Peyer's patch (tissue), 4 donors: ENCODE data around the gene HBQ1. TPM values are rescaled to one million over a fixed set of nuclear protein-coding genes. Genes with fewer than 3 reads are reported as not detected.
A peak's percentile ranks its signal among the peaks of the same experiment; 100 is the strongest.
"Not testable (repeated sequence)": the region's sequence is repeated elsewhere in the genome, so short reads cannot be mapped to it uniquely, and the experiment has no call there.

Experiments
- DNase-seq, 3 donors: peaks; one replicate each; pipeline ENCODE4 v3.0.0-alpha.2; 2017 to 2019
- H3K27ac ChIP-seq, 4 donors: fragments of 200-600 bp; sonication (generic); one replicate each; pipeline ENCODE4 v1.5.1; 2016 to 2019
- H3K27me3 ChIP-seq, 2 donors: fragments of 200-600 bp; sonication (generic); one replicate each; pipeline ENCODE4 v1.5.1; 2019
- H3K36me3 ChIP-seq, 3 donors: fragments of 200-600 bp; sonication (generic); one replicate each; pipeline ENCODE4 v1.5.1; 2016 to 2019
- H3K4me1 ChIP-seq, 4 donors: fragments of 200-600 bp; sonication (generic); one replicate each; pipeline ENCODE4 v1.5.1; 2016 to 2019
- H3K4me3 ChIP-seq, 4 donors: fragments of 200-600 bp; sonication (generic); 1 replicate in 3 of 4; 2 replicates in 1 of 4; pipeline ENCODE4 v1.5.1; 2016 to 2019; ENCODE audit warnings: mild to moderate bottlenecking in 1 of 4
- H3K9me3 ChIP-seq, 4 donors: fragments of 200-600 bp; sonication (generic); one replicate each; pipeline ENCODE4 v1.5.1; 2016 to 2019; ENCODE audit warnings: mild to moderate bottlenecking in 1 of 4
- CTCF ChIP-seq, 6 experiments: fragments of 450-650 bp in 4 of 6; fragments of 200-600 bp in 2 of 6; sonication (generic) in 1 of 6; IDR thresholded peaks; one replicate each; pipeline ENCODE4 v1.5.1; 2017 to 2019; ENCODE audit warnings: antibody characterized with exemption in 6 of 6, mild to moderate bottlenecking in 3 of 6, moderate library complexity in 1 of 6
- POLR2A ChIP-seq, 2 donors: fragments of 450-650 bp; IDR thresholded peaks; one replicate each; pipeline ENCODE4 v1.5.1; 2017; ENCODE audit warnings: antibody characterized with exemption in 2 of 2, mild to moderate bottlenecking in 2 of 2, moderate library complexity in 2 of 2
- total RNA-seq, 4 donors: library from RNA; depleted of rRNA; stranded (reverse); fragments of >200 nt; gene quantifications; one replicate each; pipeline ENCODE4 v1.1.0, GENCODE V29; 2016

HBQ1 gene
- total RNA-seq, 4 donors from 2014 or later, result not detected

- no peaks in the 10 kb centered on the region for H3K27me3 ChIP-seq
- no peak for TF ChIP-seq POLR2A (IDR thresholded peaks at IDR 0.05)
- no peak for TF ChIP-seq CTCF (IDR thresholded peaks at IDR 0.05)
These were observed 20.1 kb downstream of the HBQ1 start for GRCh38 chr16:200388-200787.

GRCh38 chr16:203246-203645 lies 23.0 kb downstream of the HBQ1 start:
- H3K9me3 ChIP-seq, result no peaks in the 10 kb centered on the region
- H3K4me1 ChIP-seq, result no peaks in the 10 kb centered on the region
- no peaks in the 10 kb centered on the region for H3K27me3 ChIP-seq
- TF ChIP-seq POLR2A (IDR thresholded peaks at IDR 0.05) (no peak), CTCF (IDR thresholded peaks at IDR 0.05) (no peak)
- no peak overlapping the region for H3K27ac ChIP-seq
- H3K36me3 ChIP-seq, result peaks cover 0 to 91% (median 3%) of the 10 kb centered on the region in 3 donors
- DNase-seq, result no peak
- no peak overlapping the region for H3K4me3 ChIP-seq

More at GRCh38 chr16:200388-200787, 20.1 kb downstream of the HBQ1 start:
- H3K9me3 ChIP-seq, result no peaks in the 10 kb centered on the region
- peaks cover 0 to 90% (median 4%) of the 10 kb centered on the region in 3 donors for H3K36me3 ChIP-seq
- no peak overlapping the region for H3K4me3 ChIP-seq
- no peaks in the 10 kb centered on the region for H3K4me1 ChIP-seq
- H3K27ac ChIP-seq, result no peak overlapping the region
- DNase-seq, result no peak

GRCh38 chr16:204046-204445 lies 23.8 kb downstream of the HBQ1 start:
- H3K36me3 ChIP-seq, result peaks cover 0 to 91% (median 0%) of the 10 kb centered on the region in 3 donors
- DNase-seq, H3K9me3 ChIP-seq, H3K27ac ChIP-seq, H3K4me3 ChIP-seq, H3K27me3 ChIP-seq, H3K4me1 ChIP-seq: not testable (repeated sequence)

- DNase-seq, H3K9me3 ChIP-seq, H3K4me3 ChIP-seq, H3K4me1 ChIP-seq, H3K27ac ChIP-seq, H3K27me3 ChIP-seq: not testable (repeated sequence)
- H3K36me3 ChIP-seq, result peaks cover 0 to 96% (median 0%) of the 10 kb centered on the region in 3 donors
These were observed 29.1 kb downstream of the HBQ1 start for GRCh38 chr16:209359-209758.

GRCh38 chr16:211631-212180 lies 31.4 kb downstream of the HBQ1 start:
- H3K36me3 ChIP-seq, result peaks cover 0 to 95% (median 0%) of the 10 kb centered on the region in 3 donors
- peak in 1 of 3 donors; percentile 37 for DNase-seq
- H3K27ac ChIP-seq, H3K27me3 ChIP-seq, H3K4me3 ChIP-seq, H3K4me1 ChIP-seq, H3K9me3 ChIP-seq: not testable (repeated sequence)

GRCh38 chr16:212999-213398 lies 32.7 kb downstream of the HBQ1 start:
- H3K4me1 ChIP-seq, result no peaks in the 10 kb centered on the region
- H3K9me3 ChIP-seq, result no peaks in the 10 kb centered on the region
- DNase-seq, result peak in 1 of 3 donors; percentile 6
- peaks cover 0 to 95% (median 0%) of the 10 kb centered on the region in 3 donors for H3K36me3 ChIP-seq
- no peaks in the 10 kb centered on the region for H3K27me3 ChIP-seq
- no peak overlapping the region for H3K4me3 ChIP-seq
- no peak overlapping the region for H3K27ac ChIP-seq
- TF ChIP-seq CTCF (IDR thresholded peaks at IDR 0.05) (no peak), POLR2A (IDR thresholded peaks at IDR 0.05) (no peak)

- Histone ChIP-seq H3K27ac (no peak overlapping the region), H3K36me3 (peaks cover 0 to 93% (median 0%) of the 10 kb centered on the region in 3 donors), H3K27me3 (no peaks in the 10 kb centered on the region), H3K4me3 (no peak overlapping the region), H3K4me1 (no peaks in the 10 kb centered on the region), H3K9me3 (no peaks in the 10 kb centered on the region)
- no peak for DNase-seq
- TF ChIP-seq POLR2A (IDR thresholded peaks at IDR 0.05), result no peak
- no peak for TF ChIP-seq CTCF (IDR thresholded peaks at IDR 0.05)
These were observed 39.8 kb downstream of the HBQ1 start for GRCh38 chr16:220021-220420.
